Adrenal gland (tissue), 5 donors: ENCODE results near the gene TPT1.

Experiments
- POLR2A ChIP-seq, 2 donors: fragments of 450-650 bp; IDR thresholded peaks; one replicate each; pipeline ENCODE4 v1.6.1; 2017; ENCODE audit warnings: antibody characterized with exemption in 2 of 2, mild to moderate bottlenecking in 2 of 2, moderate library complexity in 1 of 2
- TF ChIP-seq, protein P1 (sequence below), 6 experiments: fragments of 450-650 bp in 4 of 6; fragments of 200-600 bp in 2 of 6; sonication (generic) in 1 of 6; IDR thresholded peaks; 1 replicate in 5 of 6; 2 replicates in 1 of 6; pipeline versions ENCODE4 v1.5.1 to v1.8.0; 2016 to 2021; ENCODE audit warnings: antibody characterized with exemption in 6 of 6, mild to moderate bottlenecking in 2 of 6, moderate library complexity in 1 of 6
- donor health status: DM: no; HTN: no; CAD: no.

DNA sequence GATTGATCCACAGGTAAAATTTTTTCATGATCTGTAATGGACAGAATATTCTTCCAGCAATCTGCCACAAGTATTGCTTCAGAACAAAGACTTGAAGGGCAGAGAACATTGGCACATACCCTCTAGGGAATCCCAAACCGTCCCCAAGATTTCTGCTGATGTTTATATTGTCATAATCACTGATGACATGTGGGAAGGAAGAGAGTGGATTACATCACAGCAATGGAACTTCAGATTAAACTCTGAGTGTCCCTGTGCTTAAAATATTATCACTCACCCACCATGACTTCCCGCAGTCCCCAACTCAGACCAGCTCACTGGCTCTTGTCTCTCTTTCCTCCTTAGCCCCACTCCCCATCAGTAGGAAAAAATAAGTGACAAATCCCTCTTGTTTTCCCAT is 8.5 kb upstream of the TPT1 start:
- TF ChIP-seq, protein P1, sequence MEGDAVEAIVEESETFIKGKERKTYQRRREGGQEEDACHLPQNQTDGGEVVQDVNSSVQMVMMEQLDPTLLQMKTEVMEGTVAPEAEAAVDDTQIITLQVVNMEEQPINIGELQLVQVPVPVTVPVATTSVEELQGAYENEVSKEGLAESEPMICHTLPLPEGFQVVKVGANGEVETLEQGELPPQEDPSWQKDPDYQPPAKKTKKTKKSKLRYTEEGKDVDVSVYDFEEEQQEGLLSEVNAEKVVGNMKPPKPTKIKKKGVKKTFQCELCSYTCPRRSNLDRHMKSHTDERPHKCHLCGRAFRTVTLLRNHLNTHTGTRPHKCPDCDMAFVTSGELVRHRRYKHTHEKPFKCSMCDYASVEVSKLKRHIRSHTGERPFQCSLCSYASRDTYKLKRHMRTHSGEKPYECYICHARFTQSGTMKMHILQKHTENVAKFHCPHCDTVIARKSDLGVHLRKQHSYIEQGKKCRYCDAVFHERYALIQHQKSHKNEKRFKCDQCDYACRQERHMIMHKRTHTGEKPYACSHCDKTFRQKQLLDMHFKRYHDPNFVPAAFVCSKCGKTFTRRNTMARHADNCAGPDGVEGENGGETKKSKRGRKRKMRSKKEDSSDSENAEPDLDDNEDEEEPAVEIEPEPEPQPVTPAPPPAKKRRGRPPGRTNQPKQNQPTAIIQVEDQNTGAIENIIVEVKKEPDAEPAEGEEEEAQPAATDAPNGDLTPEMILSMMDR (IDR thresholded peaks at IDR 0.05) = no peak
- no peak for TF ChIP-seq POLR2A (IDR thresholded peaks at IDR 0.05)
